Testis (tissue), 2 donors: Measurements from ENCODE around the gene CEP131.

Experiments
- POLR2A ChIP-seq: fragments of 450-650 bp; IDR thresholded peaks from one replicate; pipeline ENCODE4 v1.6.1; 2017; ENCODE audit warnings: antibody characterized with exemption, mild to moderate bottlenecking, moderate library complexity
- TF ChIP-seq, protein P1 (sequence below), 3 experiments: fragments of 450-650 bp in 2 of 3; fragments of 200-600 bp in 1 of 3; sonication (generic) in 1 of 3; IDR thresholded peaks; one replicate each; pipeline ENCODE4 v1.5.1; 2016 to 2019; ENCODE audit warnings: antibody characterized with exemption in 3 of 3, mild to moderate bottlenecking in 2 of 3, moderate library complexity in 1 of 3

GRCh38 chr17:81206166-81206565 lies 16.6 kb downstream of the CEP131 start:
- TF ChIP-seq, protein P1, sequence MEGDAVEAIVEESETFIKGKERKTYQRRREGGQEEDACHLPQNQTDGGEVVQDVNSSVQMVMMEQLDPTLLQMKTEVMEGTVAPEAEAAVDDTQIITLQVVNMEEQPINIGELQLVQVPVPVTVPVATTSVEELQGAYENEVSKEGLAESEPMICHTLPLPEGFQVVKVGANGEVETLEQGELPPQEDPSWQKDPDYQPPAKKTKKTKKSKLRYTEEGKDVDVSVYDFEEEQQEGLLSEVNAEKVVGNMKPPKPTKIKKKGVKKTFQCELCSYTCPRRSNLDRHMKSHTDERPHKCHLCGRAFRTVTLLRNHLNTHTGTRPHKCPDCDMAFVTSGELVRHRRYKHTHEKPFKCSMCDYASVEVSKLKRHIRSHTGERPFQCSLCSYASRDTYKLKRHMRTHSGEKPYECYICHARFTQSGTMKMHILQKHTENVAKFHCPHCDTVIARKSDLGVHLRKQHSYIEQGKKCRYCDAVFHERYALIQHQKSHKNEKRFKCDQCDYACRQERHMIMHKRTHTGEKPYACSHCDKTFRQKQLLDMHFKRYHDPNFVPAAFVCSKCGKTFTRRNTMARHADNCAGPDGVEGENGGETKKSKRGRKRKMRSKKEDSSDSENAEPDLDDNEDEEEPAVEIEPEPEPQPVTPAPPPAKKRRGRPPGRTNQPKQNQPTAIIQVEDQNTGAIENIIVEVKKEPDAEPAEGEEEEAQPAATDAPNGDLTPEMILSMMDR (IDR thresholded peaks at IDR 0.05), result no peak
- no peak for TF ChIP-seq POLR2A
